HAP-1 (cell line): ENCODE results near the gene ARMC9.
"Not testable (repeated sequence)": the region's sequence is repeated elsewhere in the genome, so short reads cannot be mapped to it uniquely, and the experiment has no call there.

Source experiments
- DNase-seq, 2 experiments: peaks; one replicate each; pipeline ENCODE4 v3.0.0-alpha.2; 2016 to 2020; ENCODE audit warnings: low spot score in 2 of 2
- H3K27me3 ChIP-seq: fragments of 250-450 bp; sonication (Bioruptor Pico); 2 replicates; pipeline ENCODE4 v1.5.1; 2020; ENCODE audit warnings: low read depth, mild to moderate bottlenecking, moderate library complexity
- H3K36me3 ChIP-seq: fragments of 250-450 bp; sonication (Bioruptor Pico); replicated peaks from 2 replicates; pipeline ENCODE4 v1.5.1; 2020; ENCODE audit warnings: mild to moderate bottlenecking
- H3K4me1 ChIP-seq: fragments of 250-450 bp; sonication (Bioruptor Pico); 2 replicates; pipeline ENCODE4 v1.5.1; 2020; ENCODE audit warnings: mild to moderate bottlenecking
- H3K4me3 ChIP-seq: fragments of 250-450 bp; sonication (Bioruptor Pico); 2 replicates; pipeline ENCODE4 v1.5.1; 2020; ENCODE audit warnings: mild to moderate bottlenecking, moderate library complexity
- H3K9me3 ChIP-seq: fragments of 250-450 bp; sonication (Bioruptor Pico); 2 replicates; pipeline ENCODE4 v1.5.1; 2020; ENCODE audit warnings: mild to moderate bottlenecking, moderate library complexity
- in situ Hi-C: fragments of 300-500 bp; cut with MboI; formaldehyde crosslinking; loops from 3 replicates; pipeline ENCODE4 v1.14.3; 2020; ENCODE audit warnings: low sequenced_read_pairs, inconsistent platforms, mixed read lengths

Gene ARMC9

DNA sequence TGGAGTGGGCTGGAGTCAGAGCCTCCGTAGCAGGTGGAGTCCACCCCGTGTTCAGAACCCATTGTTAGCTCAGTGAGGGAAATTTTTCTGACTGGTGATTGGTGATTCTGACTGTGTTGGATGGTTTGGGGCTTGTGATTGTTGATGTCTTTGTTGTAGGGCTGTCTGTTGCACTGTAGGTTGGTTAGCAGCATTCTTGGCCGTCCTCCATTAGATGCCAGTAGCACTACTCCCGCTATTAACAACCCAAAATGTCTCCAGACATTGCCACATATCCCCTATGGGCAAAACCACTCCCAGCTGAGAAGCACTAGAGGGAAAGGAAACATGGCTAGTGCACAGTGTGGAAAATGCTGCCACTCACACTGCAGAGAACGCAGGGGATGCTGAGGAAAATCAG, 51.7 kb downstream of the ARMC9 start:
- H3K4me1 ChIP-seq = peaks cover under 1% of the 10 kb centered on the region; the same call in 1 of the 2 replicates
- no peak overlapping the region for H3K4me3 ChIP-seq
- in situ Hi-C loops = no loop called here
- no peak for DNase-seq
- no peaks in the 10 kb centered on the region for H3K9me3 ChIP-seq
- H3K27me3 ChIP-seq = no peaks in the 10 kb centered on the region
- no peaks in the 10 kb centered on the region for H3K36me3 ChIP-seq

DNA sequence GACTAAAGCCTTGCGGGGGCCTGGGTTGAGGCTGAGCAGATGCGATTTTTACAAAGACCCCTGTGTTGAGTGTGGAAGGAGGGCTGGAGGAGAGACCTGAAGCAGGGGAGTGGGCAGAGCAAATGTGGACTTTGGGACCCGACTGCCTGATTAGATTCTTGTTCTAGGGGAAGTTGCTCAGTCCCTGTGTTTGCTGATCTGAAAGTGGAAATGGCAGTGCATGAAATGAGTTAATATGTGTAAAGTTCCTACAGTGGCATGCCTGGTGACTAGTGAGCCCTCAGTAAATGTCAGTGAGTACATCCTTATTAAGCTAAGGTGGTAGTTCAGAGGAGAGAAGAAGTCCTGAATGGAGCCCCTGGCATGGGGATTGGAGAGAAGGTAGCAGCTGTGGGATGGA, 52.3 kb downstream of the ARMC9 start:
- no peaks in the 10 kb centered on the region for H3K9me3 ChIP-seq
- H3K4me3 ChIP-seq = no peak overlapping the region
- H3K4me1 ChIP-seq = peaks cover 3% of the 10 kb centered on the region; the same call in 1 of the 2 replicates
- no peak for DNase-seq
- in situ Hi-C loops = no loop called here
- H3K27me3 ChIP-seq = no peaks in the 10 kb centered on the region
- H3K36me3 ChIP-seq = no peaks in the 10 kb centered on the region

DNA sequence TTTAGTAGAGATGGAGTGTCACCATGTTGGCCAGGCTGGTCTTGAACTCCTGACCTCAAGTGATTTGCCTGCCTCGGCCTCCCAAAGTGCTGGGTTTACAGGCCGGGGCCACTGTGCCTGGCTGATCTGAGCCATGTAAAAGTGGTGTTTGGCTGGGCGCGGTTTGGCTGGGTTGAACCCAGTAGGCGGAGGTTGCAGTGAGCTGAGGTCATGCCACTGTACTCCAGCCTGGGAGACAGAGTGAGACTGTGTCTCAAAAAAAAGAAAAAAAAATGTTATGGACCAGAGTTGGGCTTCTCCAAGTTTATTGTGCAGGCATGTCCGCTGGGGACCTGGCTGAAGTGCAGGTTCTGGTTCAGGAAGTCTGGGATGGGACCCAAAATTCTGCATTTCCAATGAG, 54.9 kb downstream of the ARMC9 start:
- DNase-seq, H3K27me3 ChIP-seq, in situ Hi-C loops, H3K36me3 ChIP-seq, H3K4me3 ChIP-seq, H3K9me3 ChIP-seq, H3K4me1 ChIP-seq: not testable (repeated sequence)

DNA sequence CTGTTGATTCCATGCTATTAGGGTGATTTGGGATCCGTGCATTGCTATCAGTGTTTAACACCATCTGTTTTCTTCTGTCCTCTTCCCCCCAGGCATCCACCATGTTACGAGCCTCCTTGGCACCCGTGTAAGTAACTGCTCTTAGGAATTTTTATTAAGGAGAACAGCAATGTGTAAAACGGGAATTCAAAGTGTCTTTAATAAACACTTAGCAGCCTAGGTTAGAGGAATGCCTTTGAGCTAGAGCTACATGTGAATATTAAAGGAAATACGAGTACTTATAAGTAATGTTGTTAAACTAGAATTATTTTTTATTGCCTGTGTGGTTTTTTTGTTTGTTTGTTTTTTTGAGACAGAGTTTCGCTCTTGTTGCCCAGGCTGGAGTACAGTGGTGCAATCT, 58.1 kb downstream of the ARMC9 start:
- in situ Hi-C loops = no loop called here
- Histone ChIP-seq H3K36me3 (peaks cover 3% of the 10 kb centered on the region), H3K9me3 (no peaks in the 10 kb centered on the region), H3K4me3 (no peak overlapping the region), H3K4me1 (peaks cover 3% of the 10 kb centered on the region; the same call in 1 of the 2 replicates), H3K27me3 (no peaks in the 10 kb centered on the region)
- DNase-seq = no peak

DNA sequence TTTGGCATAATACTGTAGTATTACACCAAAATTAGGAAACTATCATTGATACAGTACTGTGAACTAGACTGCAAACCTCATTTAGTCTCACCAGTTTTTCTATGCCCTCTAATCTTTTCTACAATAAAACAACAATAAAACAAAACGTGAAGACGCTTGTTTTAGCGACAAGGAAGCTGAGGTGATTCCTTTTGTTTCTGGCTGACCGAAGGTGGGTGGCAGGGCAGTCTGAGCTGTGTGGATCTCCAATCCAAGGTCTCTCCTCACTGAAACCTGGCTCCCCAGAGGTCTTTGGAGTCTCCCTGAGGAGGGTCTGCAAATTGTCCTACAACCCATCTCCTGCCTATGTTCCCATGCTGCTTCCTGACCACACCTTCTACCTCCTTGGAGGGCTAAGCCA, 59.3 kb downstream of the ARMC9 start:
- Histone ChIP-seq H3K9me3 (no peaks in the 10 kb centered on the region), H3K27me3 (no peaks in the 10 kb centered on the region), H3K4me1 (peaks cover 3% of the 10 kb centered on the region; the same call in 1 of the 2 replicates), H3K4me3 (no peak overlapping the region), H3K36me3 (peaks cover 3% of the 10 kb centered on the region)
- in situ Hi-C loops = no loop called here
- no peak for DNase-seq

DNA sequence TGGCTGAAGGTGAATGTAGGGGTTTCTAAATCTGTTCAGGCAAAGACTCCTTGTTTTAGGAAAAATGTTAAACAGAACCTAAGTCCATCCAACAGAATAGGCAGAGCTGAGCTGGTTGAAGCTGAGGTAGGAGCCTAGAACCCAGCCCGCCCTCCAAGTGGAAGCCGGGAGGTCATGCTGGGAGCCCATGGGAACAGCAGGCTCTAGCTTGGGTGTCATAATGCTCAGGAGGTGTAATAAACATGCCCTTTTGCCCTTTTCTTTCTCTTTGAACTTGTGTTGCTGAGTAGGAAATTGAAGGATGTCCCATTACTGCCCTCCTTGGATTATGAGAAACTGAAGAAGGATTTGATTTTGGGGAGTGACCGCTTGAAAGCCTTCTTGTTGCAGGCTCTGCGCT, 60.3 kb downstream of the ARMC9 start:
- in situ Hi-C loops = no loop called here
- Histone ChIP-seq H3K36me3 (peaks cover 3% of the 10 kb centered on the region), H3K4me1 (peaks cover 3% of the 10 kb centered on the region; the same call in 1 of the 2 replicates), H3K9me3 (no peaks in the 10 kb centered on the region), H3K4me3 (no peak overlapping the region), H3K27me3 (no peaks in the 10 kb centered on the region)
- no peak for DNase-seq

DNA sequence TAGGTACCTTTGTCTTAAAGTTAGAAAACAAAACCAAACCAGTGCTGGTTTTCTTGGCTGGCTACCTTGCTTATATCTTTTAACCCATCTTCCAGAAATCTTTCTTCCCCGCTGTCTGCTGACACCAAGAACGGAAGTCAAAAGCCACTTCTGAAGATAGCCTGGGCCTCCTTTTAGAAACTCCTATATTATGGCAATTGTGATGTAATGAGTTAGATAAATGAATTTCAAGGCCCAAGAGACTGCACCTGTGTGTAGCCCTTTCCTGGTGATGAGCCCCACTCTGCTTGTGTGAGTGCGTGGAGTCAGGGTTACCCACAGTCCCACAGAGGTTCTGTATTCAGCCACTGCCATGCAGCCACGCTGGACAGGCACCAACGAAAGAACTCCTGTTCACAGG, 60.7 kb downstream of the ARMC9 start:
- H3K36me3 ChIP-seq = peaks cover 3% of the 10 kb centered on the region
- H3K4me1 ChIP-seq = peaks cover 3% of the 10 kb centered on the region; the same call in 1 of the 2 replicates
- in situ Hi-C loops = no loop called here
- no peak overlapping the region for H3K4me3 ChIP-seq
- no peaks in the 10 kb centered on the region for H3K9me3 ChIP-seq
- no peak for DNase-seq
- no peaks in the 10 kb centered on the region for H3K27me3 ChIP-seq

DNA sequence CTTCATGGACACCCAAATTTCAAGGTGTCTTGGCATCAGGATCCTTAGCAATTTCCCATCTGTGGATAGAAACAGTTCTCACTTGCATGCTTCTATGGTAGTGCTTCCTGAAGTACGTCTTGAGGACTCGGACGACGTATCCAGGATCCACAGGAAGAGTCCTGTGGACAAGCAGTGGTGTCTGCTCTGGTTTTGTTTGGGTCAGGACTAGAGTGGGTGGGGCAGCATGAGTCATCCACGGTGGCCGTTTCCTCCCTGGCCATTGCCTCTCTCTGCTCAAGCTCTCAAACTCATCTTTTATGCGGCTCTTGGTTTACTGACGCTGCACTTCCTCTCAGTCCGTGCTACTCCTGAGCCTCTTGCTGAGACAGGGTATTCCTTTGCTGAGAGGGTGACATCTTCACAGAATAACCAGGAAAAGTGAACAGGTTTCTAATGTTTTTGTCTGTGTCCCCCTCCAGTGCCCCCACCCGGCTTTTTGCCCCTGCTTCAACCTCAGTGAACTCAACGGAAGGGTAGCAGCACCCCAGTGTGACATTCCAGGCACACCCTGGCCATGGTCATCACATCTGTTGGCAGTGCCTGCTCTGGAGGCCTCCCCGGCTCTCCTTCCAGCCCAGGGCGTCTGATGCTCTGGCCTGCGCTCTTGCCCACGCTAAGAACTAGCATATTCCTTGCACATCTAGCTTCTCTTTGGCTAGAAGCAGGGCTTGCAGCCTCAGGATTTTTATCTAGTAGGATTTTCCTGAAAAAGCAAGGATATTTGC, 62.2 kb downstream of the ARMC9 start:
- Histone ChIP-seq H3K9me3 (no peaks in the 10 kb centered on the region), H3K27me3 (no peaks in the 10 kb centered on the region), H3K4me3 (no peak overlapping the region), H3K4me1 (no peaks in the 10 kb centered on the region), H3K36me3 (peaks cover 3% of the 10 kb centered on the region)
- no peak for DNase-seq
- in situ Hi-C loops = no loop called here

DNA sequence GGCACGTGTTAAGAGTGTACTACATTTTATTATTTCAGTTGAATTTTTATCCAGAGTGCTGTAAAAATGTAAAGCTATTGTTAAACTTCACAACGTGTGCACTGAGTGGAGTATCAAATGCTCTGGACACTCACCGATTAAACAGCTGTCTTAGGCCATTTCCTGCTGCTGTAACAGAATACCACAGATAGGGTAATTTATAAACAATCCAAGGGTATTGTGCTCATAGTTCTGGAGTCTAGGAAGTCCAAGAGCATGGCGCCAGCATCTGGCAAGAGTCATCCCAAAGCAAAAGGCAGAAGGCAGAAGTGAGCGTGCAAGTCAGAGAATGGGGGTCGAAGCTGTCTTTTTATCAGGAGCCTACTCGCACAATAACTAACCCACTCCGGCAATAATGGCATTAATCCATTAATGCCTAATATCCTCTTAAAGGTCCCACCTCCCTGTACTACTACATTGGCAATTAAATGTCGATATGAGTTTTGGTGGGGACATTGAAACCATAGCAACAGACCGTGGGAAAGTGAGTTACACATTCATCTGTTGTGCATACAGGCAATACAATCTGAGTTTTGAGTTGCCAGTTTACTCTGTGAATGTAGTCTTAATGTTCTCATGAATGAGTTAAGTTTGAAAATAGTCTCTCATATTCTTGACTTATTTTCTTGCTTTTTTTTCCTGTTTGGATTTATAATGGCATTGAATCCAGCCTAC, 64.8 kb downstream of the ARMC9 start:
- no peaks in the 10 kb centered on the region for H3K27me3 ChIP-seq
- no peak overlapping the region for H3K4me3 ChIP-seq
- no peaks in the 10 kb centered on the region for H3K4me1 ChIP-seq
- no peaks in the 10 kb centered on the region for H3K9me3 ChIP-seq
- H3K36me3 ChIP-seq = no peaks in the 10 kb centered on the region; the same call in 1 of the 2 replicates
- in situ Hi-C loops = no loop called here
- DNase-seq = no peak

DNA sequence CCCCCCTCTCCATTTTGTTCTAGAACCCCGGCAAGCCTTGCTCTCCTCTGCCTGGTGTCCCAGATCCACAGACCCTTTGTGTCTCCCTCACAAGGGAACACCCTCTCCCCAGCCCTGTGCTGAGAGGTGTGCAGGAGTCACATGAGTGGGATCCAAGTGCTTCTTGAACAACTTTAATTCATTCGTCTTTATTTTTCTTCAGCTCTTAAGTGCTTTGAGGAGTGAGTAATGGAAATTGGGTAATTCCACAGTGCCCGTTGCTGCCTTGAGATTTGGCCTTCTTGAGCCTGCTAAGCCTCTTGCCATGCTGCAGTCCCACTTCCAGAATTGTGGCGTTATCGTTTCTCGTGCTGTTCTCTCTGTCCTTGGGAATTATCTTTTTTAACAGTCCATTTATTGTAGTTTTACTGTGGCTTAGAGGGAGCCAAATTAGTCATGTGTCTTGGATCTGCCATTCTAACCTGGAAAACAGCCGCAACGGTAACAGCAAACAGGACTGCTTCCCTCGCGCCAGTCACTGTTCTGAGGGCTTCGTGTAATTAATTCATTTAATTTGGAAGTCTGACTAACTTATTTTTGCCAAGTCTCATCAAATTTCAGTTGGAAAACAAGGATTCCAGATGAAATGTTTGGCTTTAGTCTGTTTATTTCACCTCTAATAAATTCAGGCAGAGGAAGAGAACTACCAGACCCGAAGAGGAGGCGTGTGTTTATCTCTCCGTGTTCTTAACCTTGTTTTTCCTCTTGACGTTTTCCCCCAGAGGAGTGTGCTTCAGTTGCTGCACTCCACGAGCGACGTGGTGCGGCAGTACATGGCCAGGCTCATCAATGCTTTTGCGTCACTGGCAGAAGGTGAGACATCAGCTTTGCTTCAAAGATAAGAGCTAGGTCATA, 72.0 kb downstream of the ARMC9 start:
- Histone ChIP-seq H3K36me3 (peaks cover 5% of the 10 kb centered on the region; the same call in 1 of the 2 replicates), H3K27me3 (no peaks in the 10 kb centered on the region), H3K9me3 (no peaks in the 10 kb centered on the region), H3K4me1 (no peaks in the 10 kb centered on the region), H3K4me3 (no peak overlapping the region)
- DNase-seq = no peak
- in situ Hi-C loops = no loop called here

DNA sequence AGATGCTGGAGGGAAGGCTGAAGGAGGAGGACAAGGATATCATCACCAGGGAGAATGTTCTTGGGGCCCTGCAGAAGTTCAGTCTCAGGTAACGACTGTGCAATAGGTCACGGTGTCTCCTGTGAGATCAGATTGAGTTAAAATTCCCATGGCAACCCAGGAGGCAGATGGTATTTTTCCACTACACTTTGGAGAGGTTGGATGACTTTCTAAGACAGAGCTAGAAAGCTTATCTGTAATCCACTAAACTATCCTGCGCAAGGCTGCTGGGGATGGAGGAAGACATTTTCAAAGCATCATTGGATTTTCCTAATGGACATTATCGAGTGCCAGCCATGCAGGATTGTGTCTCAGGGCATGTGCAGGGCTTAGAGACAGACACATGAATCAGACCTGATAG, 74.6 kb downstream of the ARMC9 start:
- Histone ChIP-seq H3K27me3 (no peaks in the 10 kb centered on the region), H3K9me3 (no peaks in the 10 kb centered on the region), H3K36me3 (peaks cover 8% of the 10 kb centered on the region), H3K4me1 (no peaks in the 10 kb centered on the region), H3K4me3 (no peak overlapping the region)
- in situ Hi-C loops = no loop called here
- DNase-seq = no peak

DNA sequence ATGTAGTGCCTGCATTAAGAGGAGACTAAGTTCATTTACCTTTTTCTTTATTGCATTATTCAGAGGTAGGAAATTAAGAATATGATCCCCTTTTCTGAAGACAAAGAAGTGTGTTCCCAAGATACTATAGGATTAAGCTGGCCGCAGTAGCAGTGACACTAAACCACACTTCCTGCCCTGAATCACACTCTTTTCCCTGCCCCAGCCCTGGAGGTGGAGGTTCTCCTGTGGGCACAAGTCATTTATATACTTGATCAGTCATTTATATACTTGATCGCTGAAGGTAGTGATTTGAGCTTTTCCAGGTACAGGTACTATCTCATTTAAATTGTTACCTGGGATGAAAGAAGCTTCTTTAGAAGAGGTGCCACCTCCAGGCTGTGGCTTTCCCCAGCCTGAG, 78.6 kb downstream of the ARMC9 start:
- Histone ChIP-seq H3K27me3 (no peaks in the 10 kb centered on the region), H3K4me1 (no peaks in the 10 kb centered on the region), H3K36me3 (peaks cover 9% of the 10 kb centered on the region), H3K9me3 (no peaks in the 10 kb centered on the region), H3K4me3 (no peak overlapping the region)
- DNase-seq = no peak
- in situ Hi-C loops = no loop called here

DNA sequence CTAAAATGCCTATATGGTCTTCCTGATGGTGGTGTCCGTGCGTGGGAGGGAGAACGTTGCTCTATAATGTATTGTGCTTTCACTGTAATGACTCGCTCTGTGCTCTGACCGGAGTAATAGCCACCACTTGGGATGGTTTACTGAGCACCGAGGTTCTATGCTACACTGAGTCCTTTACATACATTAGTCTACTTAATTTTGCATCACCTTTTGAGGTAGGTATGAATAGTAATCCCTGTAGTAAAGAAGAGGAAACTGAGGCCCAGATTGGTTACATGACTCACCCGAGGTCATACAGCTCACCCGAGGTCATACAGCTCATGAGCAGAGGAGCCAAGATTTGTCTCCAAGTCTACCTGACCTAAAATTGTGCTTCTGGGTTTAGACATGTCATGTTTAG, 79.5 kb downstream of the ARMC9 start:
- H3K27me3 ChIP-seq = no peaks in the 10 kb centered on the region
- H3K4me3 ChIP-seq = no peak overlapping the region
- H3K36me3 ChIP-seq = peaks cover 7% of the 10 kb centered on the region
- no peak for DNase-seq
- in situ Hi-C loops = no loop called here
- H3K4me1 ChIP-seq = no peaks in the 10 kb centered on the region
- no peaks in the 10 kb centered on the region for H3K9me3 ChIP-seq
